ENCODE data around the gene FANK1.
"Not testable (repeated sequence)": the region's sequence is repeated elsewhere in the genome, so short reads cannot be mapped to it uniquely, and the experiment has no call there.

Gene FANK1

GRCh38 chr10:125892402-125892801 lies 4.0 kb upstream of the FANK1 start:
- DNase-seq, result not testable (repeated sequence)

DNA sequence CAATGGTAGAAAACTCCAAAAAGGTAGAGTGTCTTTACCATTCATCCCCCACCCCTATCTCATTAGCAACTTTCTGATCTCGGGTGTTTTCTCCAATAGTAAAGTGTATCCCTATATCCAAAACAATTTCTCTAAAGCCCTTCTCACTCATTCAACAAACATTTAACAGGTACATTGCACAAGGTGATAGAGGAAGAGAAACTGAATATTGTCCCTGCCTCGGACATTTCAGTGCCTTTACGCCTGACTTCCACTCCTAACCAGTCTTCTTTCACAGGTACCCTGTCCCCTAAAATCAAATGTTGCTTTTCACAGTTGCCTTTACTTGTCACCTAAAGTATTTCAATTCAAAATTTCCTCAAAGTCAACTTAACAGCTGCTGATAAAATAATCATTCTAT lies 2.2 kb upstream of the FANK1 start:
- not testable (repeated sequence) for DNase-seq

GRCh38 chr10:125895130-125896087 lies 955 bp upstream of the FANK1 start:
- peak; percentile 15 for DNase-seq

- DNase-seq, result not testable (repeated sequence)
These were observed 953 bp downstream of the FANK1 start for GRCh38 chr10:125897317-125897716.

- not testable (repeated sequence) for DNase-seq
These were observed 4.6 kb downstream of the FANK1 start for GRCh38 chr10:125900963-125901362.

DNA sequence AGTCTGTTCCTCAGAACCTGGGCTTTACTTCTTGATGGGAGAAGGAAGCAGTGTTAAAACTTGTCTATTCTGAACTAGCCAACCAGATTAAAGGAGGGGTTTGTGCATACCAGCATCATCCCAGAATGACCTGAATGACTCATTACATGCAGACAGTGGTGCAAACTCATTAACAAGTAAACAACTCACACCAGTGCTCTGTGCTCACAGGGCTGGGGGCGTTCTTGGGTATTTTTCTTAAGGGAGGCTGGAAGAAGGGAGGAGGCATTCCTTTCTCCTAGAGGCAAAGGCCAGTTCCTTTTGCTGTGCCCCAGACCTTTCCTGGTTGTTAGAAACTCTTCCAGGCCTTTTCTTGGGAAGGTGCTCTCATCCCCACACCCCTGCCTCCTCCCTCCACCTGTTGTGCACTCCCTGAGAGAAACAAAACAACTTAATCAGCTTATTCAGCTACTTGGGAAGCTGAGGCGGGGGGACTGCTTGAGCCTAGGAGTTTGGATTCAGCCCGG lies 6.8 kb downstream of the FANK1 start:
- not testable (repeated sequence) for DNase-seq

DNA sequence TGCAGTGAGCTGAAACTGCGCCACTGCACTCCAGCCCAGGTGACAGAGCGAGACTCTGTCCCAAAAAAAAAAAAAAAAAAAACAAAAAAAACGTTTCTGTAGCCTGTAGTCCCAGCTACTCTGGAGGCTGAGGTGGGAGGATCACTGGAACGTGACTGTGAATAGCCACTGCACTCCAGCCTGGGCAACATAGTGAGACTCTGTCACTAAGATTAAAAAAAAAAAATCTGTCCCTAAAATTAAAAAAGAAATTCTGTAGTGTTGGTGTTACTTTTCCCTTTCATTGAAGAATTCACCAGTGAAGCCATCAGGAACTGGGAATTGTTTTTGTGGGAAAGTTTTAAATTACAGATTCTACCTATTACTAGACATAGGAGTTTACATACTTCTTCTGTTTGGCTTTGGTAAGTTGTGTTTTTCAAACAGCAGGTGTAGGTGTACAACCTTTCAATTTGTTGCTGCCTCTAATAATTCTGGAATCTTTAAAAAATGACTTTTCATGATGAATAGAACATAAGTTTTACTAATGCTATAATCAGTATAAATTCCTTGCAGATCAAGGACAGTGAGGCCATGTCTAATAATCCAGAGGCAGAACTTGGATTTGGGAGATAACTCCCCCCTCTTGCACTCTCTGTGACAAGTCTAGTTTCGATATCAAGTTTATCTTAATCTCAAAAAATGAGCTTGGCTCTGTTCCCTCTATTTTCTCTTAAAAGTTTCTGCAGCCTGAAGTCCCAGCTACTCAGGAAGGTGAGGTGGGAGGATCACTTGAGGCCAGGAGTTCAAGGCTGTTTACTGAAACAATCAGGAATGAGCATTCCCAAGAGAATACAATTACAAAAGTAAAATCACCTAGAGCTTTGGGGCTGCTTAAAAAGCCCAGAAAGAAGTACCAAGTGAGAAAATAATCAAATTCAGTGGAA lies 9.0 kb downstream of the FANK1 start:
- not testable (repeated sequence) for DNase-seq

- DNase-seq, result peak; percentile 61
These were observed 11.2 kb downstream of the FANK1 start for GRCh38 chr10:125907598-125907997.

DNA sequence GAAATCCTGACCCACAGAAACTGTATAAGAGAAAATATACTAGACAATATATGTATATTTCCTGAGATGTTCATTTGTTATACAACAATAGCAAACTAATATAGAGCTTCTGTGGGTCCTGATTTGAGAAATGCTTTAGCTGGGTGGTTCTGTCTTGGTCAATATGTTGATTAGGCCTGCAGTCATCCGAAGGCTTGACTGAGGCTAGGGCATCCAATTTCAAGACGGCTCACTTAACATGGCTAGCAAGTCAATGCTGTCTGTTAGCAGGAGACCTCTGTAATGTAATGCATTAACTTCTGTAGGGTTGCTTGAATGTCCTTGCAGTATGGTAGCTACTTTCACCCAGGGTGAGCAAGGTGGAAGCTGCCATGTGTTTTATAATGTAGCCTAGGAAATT lies 12.4 kb downstream of the FANK1 start:
- DNase-seq, result not testable (repeated sequence)

- DNase-seq, result not testable (repeated sequence)
These were observed 13.1 kb downstream of the FANK1 start for GRCh38 chr10:125909491-125909890.

- DNase-seq, result no peak
These were observed 14.8 kb downstream of the FANK1 start for GRCh38 chr10:125911145-125911544.

DNA sequence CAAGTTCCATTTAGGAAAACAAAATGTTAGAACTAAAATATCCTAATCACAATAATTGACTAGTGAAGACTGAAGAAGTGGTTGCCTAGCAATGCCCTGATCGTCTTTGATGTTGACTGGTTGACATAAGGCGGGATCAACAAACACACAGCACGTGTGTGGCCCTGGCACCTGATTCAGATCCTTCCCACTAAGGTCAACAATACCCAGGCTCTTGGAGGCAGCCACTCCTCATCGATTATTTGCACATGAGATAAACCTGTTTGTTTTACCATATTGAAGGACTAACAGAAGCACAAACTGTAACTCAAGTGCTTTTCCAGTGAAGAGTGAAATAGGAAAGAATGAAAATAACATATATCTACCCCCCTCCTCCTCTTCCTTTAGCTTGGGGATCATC lies 15.6 kb downstream of the FANK1 start:
- DNase-seq, result peak; percentile 89

GRCh38 chr10:125913277-125913676 lies 16.9 kb downstream of the FANK1 start:
- peak; percentile 52 for DNase-seq

- DNase-seq, result no peak
These were observed 20.6 kb downstream of the FANK1 start for GRCh38 chr10:125916977-125917376.

DNA sequence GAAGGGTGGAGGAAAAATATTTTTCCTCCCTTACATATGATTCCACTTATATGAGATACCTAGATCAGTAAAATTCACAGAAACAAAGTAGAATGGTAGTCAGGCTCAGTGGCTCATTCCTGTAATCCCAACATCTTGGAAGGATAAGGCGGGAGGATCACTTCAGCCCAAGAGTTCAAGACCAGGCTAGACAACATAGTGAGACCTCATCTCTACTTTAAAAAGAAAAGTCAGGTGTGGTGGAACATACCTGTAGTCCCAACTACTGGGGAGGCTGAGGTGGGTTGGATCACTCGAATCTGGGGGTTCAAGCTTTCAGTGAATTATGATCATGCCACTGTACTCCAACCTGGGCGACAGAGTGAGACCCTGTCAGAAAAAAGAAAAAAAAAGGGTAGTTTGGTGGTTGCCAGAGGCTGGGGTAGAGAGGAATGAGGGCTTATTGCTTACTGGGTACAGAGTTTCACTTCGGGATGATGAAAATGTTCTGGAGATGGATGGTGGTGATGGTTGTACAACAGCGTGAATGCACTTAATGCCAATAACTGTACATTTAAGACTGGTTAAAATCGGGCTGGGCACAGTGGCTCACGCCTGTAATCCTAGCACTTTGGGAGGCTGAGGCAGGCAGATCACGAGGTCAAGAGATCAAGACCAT lies 21.5 kb downstream of the FANK1 start:
- not testable (repeated sequence) for DNase-seq

GRCh38 chr10:125921643-125922306 lies 25.4 kb downstream of the FANK1 start:
- DNase-seq, result not testable (repeated sequence)

DNA sequence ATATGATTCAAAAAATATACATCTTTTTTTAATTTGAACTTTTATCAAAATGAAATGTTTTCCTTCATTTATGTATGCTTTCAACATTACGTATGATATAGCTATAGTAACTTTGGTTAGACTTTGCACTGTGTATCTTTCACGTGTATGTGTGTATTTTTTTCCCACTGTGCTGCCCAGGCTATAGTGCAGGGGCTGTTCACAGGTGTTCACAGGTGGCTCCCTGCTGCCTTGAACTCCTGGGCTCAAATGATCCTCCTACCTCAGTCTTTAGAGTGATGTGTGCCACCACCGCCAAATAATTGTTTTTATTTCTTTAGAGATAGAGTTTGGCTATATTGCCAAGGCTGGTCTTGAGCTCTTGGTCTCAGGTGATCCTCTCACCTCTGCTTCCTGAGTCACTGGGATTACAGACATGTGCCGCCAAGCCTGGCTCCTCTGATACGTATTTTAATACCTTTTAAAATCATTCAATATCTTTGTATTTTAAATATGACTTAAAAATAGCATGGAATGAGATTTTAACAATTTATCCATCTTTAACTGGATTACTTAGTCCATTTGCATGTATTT lies 29.0 kb downstream of the FANK1 start:
- no peak for DNase-seq

DNA sequence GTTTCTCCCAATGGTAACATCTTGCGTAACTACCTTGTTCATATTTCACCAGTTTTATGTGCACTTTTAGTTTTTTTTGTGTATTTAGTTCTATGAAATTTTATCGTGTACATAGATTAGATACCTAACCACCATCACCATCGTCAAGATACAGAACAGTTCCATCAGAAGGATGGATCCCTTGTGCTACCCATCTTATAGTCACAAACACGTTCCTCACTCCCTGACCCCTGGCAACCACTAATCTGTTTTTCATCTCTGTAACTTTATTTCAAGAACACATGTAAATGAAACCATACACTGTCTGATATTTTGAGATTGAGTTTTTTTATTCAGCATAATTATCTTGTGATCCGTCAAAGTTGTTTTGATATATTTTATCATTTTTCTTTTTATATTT lies 29.9 kb downstream of the FANK1 start:
- DNase-seq, result no peak

- DNase-seq, result not testable (repeated sequence)
These were observed 30.9 kb downstream of the FANK1 start for GRCh38 chr10:125927265-125927664.

DNA sequence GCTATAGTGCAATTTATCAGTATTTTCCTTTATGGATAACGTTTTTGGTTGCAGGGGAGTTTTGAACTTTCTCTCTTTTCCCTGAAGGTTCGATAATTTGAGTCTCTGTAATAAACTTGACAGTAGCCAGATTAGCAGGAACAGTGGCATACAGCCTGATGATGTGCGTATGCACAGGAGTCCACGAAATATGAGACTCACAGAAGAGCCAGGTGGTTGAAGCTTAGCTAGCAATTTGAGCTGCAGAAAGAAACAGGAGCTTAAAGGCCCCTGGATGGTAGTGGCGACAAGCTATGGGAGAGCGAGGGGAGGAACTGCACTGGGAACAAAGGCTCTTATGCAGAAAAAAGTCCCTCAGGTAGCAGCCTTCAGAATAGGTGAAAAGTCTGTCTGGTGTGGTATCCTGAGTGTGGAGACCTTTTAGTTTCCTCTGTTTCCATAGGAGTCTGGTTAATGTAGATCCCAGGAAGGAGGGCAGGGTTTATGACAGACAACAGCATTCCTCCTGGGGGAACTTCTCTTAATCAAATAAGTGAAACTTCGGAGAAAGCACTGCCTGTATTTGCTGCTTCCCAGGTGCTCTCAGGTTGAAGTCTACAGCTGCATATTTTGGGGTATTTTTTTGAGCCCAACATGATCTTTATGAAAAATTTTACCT lies 32.7 kb downstream of the FANK1 start:
- DNase-seq, result peak; percentile 25

DNA sequence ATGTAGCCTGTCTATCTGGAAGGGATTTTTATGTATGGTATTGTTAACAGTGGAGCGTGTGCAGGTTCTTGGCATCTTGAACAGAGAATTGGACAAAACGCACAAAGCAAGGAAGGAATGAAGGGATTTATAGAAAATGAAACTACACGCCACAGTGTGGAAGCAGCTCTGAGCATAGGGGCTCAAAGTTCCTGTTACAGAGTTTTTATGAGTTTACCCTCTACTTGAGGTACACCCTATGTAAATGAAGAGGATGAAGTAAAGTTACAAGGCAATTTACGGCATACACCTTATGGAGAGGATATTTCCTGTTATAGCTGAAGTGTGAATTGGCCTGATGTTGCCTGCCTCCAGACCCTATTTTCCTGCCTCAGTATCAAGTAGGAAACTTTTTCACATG lies 33.3 kb downstream of the FANK1 start:
- DNase-seq, result no peak
